WTC11 (cell line): ENCODE measurements around the gene BMX.

Source experiments
- AFF4 ChIP-seq: sonication (generic); formaldehyde crosslinking; IDR thresholded peaks from 2 replicates; pipeline ENCODE4 v1.8.1; 2023; ENCODE audit warnings: mild to moderate bottlenecking, missing genetic modification reagents, borderline replicate concordance
- CREB1 ChIP-seq: sonication (generic); formaldehyde crosslinking; IDR thresholded peaks from 2 replicates; pipeline ENCODE4 v1.8.0; 2023; ENCODE audit warnings: mild to moderate bottlenecking, missing genetic modification reagents
- ESRRA ChIP-seq: sonication (generic); formaldehyde crosslinking; IDR thresholded peaks from 2 replicates; pipeline ENCODE4 v1.8.1; 2022; ENCODE audit warnings: mild to moderate bottlenecking, missing genetic modification reagents, borderline replicate concordance
- FOXJ3 ChIP-seq: sonication (generic); formaldehyde crosslinking; IDR thresholded peaks from 2 replicates; pipeline ENCODE4 v1.9.0; 2021; ENCODE audit warnings: missing genetic modification reagents, mild to moderate bottlenecking, borderline replicate concordance
- JUN ChIP-seq: sonication (generic); formaldehyde crosslinking; IDR thresholded peaks from 2 replicates; pipeline ENCODE4 v1.8.0; 2023; ENCODE audit warnings: mild to moderate bottlenecking, missing genetic modification reagents
- NR2C2 ChIP-seq: sonication (generic); formaldehyde crosslinking; IDR thresholded peaks from 2 replicates; pipeline ENCODE4 v1.8.0; 2022; ENCODE audit warnings: mild to moderate bottlenecking, missing genetic modification reagents
- PRRX2 ChIP-seq: fragments of 250-450 bp; sonication (Bioruptor Pico); IDR thresholded peaks from 2 replicates; pipeline ENCODE4 v1.8.0; 2021; ENCODE audit warnings: mild to moderate bottlenecking
- RELA ChIP-seq: sonication (generic); formaldehyde crosslinking; IDR thresholded peaks from 2 replicates; pipeline ENCODE4 v1.8.1; 2022; ENCODE audit warnings: missing genetic modification reagents, mild to moderate bottlenecking, borderline replicate concordance
- TCF7 ChIP-seq: sonication (generic); formaldehyde crosslinking; IDR thresholded peaks from 2 replicates; pipeline ENCODE4 v1.8.0; 2022; ENCODE audit warnings: mild to moderate bottlenecking, low read depth, missing genetic modification reagents, moderate library complexity
- ZNF396 ChIP-seq: fragments of 250-450 bp; sonication (Bioruptor Pico); IDR thresholded peaks from 2 replicates; pipeline ENCODE4 v1.8.0; 2021; ENCODE audit warnings: mild to moderate bottlenecking, moderate library complexity, borderline replicate concordance
- TF ChIP-seq, protein P1 (sequence below): sonication (generic); formaldehyde crosslinking; IDR thresholded peaks from 2 replicates; pipeline ENCODE4 v1.8.1; 2023; ENCODE audit warnings: mild to moderate bottlenecking, missing genetic modification reagents, moderate library complexity
- TF ChIP-seq, protein P2 (sequence below): fragments of 200-600 bp; IDR thresholded peaks from 2 replicates; pipeline ENCODE4 v1.8.0; 2022; ENCODE audit warnings: antibody characterized with exemption

DNA sequence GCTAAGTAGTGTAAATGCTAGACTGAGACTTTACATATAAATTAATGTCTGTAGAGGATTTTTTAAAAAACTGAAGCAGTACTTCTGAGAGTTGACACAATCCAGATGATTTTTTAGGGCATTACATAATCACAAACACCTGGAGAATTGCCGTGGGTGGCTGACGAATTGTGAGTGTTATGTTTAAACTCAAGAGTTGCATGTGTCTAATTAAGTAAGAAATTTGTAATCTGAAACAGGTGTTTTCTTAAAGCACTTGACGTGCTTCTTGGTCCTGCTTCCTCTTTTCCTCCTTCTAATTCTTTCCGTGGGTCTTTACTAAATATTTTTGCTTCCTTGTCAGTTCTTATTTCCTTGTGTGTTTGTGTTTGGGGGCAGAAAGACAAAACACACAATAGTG, 35.3 kb upstream of the BMX start:
- TF ChIP-seq, protein P1, sequence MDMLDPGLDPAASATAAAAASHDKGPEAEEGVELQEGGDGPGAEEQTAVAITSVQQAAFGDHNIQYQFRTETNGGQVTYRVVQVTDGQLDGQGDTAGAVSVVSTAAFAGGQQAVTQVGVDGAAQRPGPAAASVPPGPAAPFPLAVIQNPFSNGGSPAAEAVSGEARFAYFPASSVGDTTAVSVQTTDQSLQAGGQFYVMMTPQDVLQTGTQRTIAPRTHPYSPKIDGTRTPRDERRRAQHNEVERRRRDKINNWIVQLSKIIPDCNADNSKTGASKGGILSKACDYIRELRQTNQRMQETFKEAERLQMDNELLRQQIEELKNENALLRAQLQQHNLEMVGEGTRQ (CRISPR knock-in tag), result no peak
- TF ChIP-seq, protein P2, sequence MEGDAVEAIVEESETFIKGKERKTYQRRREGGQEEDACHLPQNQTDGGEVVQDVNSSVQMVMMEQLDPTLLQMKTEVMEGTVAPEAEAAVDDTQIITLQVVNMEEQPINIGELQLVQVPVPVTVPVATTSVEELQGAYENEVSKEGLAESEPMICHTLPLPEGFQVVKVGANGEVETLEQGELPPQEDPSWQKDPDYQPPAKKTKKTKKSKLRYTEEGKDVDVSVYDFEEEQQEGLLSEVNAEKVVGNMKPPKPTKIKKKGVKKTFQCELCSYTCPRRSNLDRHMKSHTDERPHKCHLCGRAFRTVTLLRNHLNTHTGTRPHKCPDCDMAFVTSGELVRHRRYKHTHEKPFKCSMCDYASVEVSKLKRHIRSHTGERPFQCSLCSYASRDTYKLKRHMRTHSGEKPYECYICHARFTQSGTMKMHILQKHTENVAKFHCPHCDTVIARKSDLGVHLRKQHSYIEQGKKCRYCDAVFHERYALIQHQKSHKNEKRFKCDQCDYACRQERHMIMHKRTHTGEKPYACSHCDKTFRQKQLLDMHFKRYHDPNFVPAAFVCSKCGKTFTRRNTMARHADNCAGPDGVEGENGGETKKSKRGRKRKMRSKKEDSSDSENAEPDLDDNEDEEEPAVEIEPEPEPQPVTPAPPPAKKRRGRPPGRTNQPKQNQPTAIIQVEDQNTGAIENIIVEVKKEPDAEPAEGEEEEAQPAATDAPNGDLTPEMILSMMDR, result no peak
- TF ChIP-seq AFF4 (CRISPR knock-in tag) (no peak), JUN (no peak), RELA (CRISPR knock-in tag) (no peak), TCF7 (CRISPR knock-in tag) (no peak), NR2C2 (CRISPR knock-in tag) (no peak), PRRX2 (no peak), FOXJ3 (CRISPR knock-in tag) (no peak), CREB1 (CRISPR knock-in tag) (no peak), ZNF396 (CRISPR knock-in tag) (no peak), ESRRA (CRISPR knock-in tag) (no peak)
